GM21526 (cell line): ENCODE data around the gene L3MBTL2.
"Not testable (repeated sequence)": the region's sequence is repeated elsewhere in the genome, so short reads cannot be mapped to it uniquely, and the experiment has no call there.

ENCODE experiments used
- ATAC-seq: cut with Tn5 transposase; IDR thresholded peaks from one replicate; pipeline ENCODE4 v1.9.1; 2021; ENCODE audit warnings: moderate library complexity; ENCODE audit not compliant: unreplicated experiment, low FRiP score

Gene L3MBTL2

GRCh38 chr22:41239443-41240128 is 34.5 kb downstream of the L3MBTL2 start:
- no peak for ATAC-seq

DNA sequence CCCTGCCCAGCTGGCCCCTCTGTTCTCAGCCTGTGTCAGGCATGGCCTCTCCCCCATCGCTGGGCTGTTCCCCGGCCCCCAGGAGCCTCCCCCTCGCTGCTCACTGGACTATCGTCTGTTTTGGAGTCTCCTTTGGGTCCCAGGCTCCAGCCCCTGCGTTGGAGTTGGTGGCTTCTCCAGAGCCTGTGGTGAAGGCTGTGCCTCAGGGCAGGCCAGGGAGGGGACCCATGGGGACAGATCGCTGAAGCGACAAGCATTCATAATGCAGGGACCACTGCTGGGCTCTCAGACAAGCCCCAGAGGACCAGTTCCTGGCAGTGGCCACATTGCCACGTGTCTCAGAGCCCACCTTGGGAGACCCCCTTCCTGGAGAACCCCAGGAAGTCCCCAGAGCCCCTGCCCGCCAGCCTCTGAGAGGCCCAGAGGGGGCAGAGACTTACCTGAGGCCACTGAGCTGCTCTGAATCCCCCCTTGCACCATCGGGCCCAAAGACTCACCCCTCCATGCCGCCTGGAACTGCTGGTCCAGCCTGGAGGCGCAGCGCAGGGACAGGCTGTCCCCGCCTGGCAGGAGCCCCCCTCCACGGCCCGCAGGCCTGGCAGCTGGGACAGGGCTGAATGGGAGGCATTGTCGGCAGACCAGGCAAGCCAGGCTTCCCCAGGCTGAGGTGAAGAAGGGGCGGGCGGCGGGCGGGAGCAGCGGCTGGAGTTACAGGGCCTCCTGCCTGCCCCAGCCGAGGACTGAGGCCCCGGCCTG is 35.4 kb downstream of the L3MBTL2 start, which contains the start of gene CHADL:
Gene CHADL (minus strand): TSS at position 555 of the 756 bp plus-strand sequence. CDS start 50 bp downstream, at position 505.
- no peak for ATAC-seq

GRCh38 chr22:41241133-41241676 is 36.1 kb downstream of the L3MBTL2 start:
- no peak for ATAC-seq

DNA sequence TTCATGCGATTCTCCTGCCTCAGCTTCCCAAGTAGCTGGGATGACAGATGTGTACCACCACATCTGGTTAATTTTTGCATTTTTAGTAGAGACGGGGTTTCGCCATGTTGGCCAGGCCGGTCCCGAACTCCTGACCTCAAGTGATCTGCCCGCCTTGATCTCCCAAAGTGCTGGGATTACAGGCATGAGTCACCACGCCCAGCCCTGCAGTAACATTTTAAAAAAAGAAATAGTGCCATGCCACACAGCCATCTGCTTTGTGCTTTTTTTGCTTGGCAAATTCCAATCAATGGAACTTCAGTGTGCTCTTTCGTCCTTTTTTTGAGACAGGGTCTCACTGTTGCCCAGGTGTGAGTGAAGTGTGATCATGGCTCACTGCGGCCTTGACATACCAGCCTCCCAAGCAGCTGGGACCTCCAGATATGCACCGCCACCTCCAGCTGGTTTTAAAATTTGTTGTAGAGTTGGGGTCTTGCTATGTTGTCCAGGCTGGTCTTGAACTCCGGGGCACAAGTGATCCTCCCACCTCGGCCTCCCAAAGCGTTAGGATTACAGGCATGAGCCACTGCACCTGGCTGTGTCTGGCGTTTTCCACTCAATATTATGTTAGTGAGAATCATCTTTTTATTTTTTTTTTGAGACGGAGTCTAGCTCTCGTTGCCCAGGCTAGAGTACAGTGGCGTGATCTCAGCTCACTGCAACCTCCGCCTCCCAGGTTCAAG is 37.4 kb downstream of the L3MBTL2 start:
- ATAC-seq: no peak

GRCh38 chr22:41243361-41243760 is 38.2 kb downstream of the L3MBTL2 start:
- ATAC-seq: no peak

DNA sequence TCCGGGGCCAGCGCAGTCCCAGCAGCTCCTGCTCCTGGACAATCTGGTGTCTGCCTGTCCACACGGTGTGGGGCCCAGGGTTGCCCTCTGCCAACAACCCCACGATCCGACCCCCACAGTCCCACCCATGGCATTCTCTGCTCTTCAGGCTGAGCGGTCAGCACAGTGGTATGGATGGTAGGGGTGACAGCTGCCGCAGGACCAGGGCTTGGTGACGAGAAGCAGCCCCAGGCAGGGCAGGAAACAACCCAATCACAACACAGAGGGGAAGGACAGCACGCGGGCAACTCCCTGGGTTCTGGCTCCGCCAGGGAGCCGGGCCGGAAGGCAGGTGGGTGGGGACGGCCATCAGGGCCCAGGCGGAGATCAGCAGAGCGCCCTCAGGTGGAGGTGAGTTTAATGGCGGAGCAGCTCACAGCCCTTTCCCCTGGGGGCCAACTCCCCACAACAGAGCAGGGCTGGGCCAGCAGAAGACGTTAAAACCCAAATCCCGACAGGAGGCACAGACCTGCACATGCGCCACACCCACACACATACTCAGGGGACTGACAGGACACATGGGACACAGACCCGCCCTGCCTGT is 40.9 kb downstream of the L3MBTL2 start:
- ATAC-seq: no peak

GRCh38 chr22:41247703-41248102 is 42.6 kb downstream of the L3MBTL2 start:
- no peak for ATAC-seq

- ATAC-seq: no peak
Measured at GRCh38 chr22:41248314-41248713, 43.2 kb downstream of the L3MBTL2 start.

DNA sequence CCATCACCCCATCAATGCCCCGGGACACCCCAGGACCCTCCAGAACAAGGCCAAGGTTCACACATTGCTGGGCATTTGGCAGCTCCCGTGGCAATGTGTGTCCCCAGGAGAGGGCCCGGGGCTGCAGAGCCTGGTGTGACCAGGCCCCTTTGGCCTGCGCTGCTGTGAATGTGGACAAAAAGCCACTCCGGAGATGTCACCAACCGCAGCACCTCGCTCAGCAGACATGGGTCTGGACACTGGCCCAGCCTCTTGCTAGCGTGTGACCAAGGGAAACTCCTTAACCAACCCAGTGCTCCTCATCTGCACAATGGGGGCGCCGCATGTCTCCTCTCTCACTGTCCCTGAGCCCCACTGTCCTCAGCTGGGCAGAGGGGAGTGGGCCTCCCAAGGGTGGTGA is 43.6 kb downstream of the L3MBTL2 start:
- no peak for ATAC-seq

DNA sequence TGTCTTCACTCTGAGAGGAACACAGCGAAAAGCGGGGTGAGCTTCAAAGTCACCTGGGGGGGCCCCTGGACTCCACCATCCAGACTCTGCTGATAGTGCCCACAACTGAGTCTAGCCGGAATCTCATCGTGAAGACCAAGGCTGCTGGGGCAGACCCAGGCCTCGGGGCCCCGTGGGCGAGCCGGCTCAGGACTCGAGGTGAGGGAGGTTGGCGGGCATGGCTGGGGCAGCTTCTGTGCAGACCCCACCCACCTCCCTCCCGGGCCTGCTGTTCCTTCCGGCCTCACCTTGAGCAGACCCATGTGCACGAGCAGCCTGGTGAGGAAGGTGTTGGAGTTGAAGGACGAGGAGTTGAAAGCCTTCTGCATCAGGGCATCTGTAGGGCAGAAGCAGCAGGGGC is 44.3 kb downstream of the L3MBTL2 start:
- ATAC-seq: no peak

GRCh38 chr22:41250127-41250526 is 45.0 kb downstream of the L3MBTL2 start:
- ATAC-seq: no peak

- no peak for ATAC-seq
Measured at GRCh38 chr22:41252365-41252764, 47.3 kb downstream of the L3MBTL2 start.

- ATAC-seq: no peak
Measured at GRCh38 chr22:41254230-41254629, 49.1 kb downstream of the L3MBTL2 start.

DNA sequence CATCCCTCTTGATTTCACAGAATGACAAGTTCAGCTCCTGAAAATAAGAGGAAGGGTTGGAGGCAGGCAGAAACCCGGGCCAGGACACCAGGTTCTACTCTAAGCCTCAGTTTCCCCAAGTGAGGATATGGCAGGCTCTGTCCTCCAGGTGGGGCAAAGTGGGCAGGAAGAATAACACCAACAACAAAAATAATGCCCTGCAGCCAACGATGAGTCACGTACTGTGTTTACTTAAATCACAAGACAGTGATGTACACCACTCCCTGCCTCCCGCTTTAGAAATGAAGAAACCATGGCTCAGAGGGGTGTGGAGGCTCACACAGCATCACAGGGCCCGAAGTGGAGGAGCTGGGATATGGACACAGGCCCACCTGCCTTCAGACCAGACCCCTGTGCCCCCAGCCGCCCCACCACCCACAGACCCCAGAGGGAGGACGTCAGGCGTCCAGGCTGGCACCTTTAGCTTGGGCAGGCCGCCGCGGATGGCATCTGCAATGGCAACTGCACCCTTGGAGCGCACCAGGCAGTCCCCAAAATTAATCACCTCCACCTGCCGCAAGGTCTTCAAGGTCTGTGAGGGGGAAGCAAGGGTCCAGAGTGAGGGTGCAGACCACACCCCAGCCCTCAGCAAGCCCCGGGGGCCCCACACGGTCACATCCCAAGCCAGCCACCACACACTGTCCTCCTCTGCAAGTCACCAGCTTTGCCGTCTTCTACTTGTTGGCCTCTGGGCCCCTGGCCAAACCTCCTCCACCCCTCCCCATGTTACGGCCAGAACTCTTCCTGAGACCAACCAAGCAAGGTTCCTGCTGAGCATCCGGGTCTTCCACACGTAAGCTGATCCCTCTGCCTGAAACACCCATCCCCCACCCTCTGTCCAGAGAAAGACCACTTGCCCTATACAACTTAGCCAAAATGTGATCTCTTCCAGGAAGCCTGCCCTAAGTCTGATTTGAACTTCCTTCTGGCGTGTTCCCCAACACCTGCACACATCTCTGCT is 51.4 kb downstream of the L3MBTL2 start:
- no peak for ATAC-seq

GRCh38 chr22:41257696-41258095 is 52.6 kb downstream of the L3MBTL2 start:
- no peak for ATAC-seq

- not testable (repeated sequence) for ATAC-seq
Measured at GRCh38 chr22:41259756-41260155, 54.6 kb downstream of the L3MBTL2 start.

DNA sequence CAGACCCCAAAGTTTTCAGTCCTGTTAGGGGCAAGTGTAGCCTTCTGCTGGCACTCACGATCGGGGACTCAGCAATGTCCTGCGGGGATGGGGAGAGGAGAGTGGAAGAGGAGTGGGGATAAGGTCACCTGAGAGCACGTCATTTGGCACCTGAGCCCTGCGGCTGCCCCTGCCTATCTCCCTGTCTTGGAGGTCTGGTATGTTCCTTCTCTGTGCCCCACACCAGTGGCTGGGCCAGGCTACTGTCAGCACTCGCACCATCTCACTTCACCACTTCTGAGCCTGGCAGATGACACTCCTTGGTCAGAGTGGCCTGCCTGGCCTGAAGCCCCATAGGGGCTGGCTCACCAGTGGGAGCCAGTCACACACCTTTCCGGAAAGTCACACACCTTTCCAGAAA is 55.8 kb downstream of the L3MBTL2 start:
- ATAC-seq: no peak

DNA sequence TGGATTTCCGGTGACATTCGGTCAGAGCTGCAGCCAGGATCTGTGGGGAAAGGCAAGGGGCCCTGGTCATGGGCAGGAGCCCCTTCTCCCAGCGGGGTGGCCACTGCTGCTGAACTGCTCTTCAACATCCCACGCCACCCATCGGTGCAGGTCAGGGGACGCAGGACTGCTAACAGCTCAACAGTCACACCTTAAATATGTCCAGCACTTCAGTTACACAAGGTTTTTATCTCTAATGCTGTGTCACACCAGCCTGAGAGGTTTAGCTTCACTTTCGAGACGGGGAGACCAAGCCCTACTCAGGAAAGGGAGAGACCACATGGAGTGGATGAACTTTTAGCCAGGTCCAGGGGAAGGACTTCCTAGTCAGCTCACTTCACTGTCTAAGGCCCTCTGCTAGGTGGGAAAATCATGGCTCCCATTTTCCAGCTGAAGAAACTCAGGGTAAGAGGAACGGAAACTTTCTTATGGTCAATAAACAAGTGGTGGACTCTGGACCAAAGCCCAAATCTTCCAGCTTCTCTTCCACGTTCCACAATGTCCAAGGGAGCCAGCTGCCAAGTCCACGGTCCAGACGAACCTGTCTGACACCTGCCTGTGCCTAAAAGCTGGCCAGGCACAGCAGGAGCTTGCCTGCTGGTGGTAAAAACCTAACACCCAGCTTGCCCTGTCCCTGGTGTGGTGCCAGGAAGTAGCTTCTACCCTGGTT is 56.6 kb downstream of the L3MBTL2 start:
- ATAC-seq: no peak

DNA sequence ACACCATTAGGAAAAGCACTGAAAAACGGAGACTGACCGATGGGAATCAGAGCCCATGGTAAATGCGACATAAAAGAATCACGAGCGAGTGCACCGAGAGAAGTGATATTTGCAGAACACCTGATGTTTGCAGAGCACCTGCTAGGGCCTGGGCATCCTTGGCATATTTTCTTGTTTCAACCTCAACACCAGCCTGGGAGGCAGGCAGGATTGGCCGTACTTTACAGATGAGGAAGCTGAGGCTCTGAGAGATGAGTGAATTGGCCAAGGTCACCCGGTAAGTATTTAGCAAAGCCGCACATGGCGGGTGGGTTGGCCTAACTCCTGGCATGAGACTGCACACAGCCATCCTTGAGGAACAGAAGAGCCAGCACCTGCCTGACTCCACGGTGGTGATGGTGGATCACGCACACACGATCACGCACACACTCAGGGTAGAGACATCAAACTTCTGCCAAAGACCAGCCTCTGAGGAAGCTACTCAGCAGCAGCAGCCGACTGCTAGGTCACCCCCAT is 57.2 kb downstream of the L3MBTL2 start:
- no peak for ATAC-seq
